HG02870 (cell line): ENCODE results near the gene PTPN14.
A peak's percentile ranks its signal among the peaks of the same experiment; 100 is the strongest.

Experiments
- ATAC-seq: cut with Tn5 transposase; IDR thresholded peaks from one replicate; pipeline ENCODE4 v1.9.1; 2021; ENCODE audit warnings: mild to moderate bottlenecking, moderate library complexity; ENCODE audit not compliant: unreplicated experiment

PTPN14 gene

DNA sequence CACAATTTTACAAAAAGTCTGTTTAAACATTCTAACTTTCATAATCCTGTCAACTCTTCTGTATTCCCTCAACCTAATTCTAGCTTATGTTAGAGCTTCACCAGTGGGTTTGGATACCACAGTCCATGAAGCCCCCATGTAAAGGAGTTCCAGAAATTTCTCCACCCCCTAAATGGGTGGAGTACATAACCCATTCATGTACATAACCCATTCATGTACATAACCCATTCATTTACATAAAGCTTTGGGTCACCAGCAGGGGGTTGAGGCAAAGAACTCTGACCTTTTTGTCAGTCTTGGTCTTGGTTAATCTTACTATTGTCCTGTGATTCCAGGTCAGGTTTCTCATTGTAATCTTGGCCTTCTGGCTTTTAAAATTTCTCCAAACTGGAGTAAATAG lies 208.9 kb downstream of the PTPN14 start:
- no peak for ATAC-seq

DNA sequence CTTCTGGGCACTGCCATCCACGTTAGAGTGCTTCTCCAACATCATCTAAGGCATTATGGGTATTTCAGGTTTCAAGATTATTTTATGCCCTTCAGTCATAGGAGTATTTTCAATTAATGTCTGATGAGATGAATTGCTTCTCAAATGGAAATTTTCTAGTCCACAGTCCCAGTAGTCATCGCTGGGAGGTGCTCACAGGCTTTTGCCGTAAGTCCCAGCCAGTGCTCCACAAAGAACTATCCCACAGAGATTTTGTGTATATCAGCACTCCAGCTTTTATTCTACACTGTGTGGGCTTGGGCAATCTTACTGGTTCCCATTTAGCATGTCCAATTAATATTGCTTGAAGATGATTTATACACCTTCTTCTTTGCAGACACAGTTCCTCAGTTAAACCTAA lies 209.5 kb downstream of the PTPN14 start:
- ATAC-seq: no peak

DNA sequence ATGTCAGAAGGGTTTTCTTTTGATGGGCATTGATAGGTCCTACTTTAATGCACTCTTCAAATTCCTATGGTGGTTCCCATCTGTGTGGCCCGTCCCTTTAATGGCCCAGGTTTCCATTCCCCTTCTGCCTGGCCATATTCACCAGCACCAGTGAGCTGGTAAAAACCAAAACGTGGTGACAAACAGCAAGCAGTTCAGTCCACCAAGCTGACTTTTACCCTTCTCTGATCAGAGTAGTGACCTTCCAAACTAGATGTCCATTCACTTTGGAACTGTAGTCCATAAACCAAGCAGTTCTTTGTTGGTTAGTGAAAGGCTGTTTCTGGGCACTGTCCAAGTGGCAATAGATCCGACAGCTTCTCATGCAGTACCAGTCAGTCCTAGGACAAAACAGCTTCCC lies 209.9 kb downstream of the PTPN14 start:
- ATAC-seq: no peak

DNA sequence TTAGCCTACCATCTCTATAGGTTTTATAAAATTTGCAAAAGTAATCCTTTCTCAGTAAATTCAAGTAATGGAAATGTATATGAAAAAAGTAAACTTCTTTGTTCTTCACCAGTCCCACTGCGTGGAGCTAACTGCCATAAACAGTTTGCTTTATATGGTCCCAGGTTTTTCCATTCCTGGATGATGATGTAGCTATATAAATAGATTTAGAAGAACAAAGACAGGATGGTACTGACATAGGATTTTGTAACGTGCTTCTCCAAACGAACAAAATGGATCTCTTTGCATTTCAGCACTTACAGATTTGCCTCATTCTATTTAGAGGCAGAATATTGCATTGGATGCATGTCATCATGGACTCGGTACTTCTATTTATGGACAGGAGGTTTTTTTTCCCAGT lies 213.2 kb downstream of the PTPN14 start:
- ATAC-seq: no peak

DNA sequence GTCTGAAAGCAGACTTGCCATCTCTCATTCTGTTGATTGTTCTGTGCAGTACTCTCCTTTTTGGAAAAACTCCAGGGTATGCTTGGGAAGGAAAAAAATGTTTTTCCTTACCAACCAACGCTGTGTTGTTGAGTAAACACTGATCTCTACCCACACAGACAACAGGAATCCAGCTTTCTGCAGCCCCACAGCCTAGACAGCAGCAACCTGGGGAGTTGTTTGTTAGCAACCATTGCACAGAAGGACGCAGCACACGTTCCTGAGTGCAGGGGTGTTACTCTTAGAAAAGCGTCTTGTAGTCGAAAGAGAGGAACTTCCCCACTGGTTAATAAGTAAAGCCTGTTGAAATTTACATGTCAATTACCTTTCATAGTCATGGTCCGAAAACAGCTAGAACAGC lies 213.9 kb downstream of the PTPN14 start:
- no peak for ATAC-seq

DNA sequence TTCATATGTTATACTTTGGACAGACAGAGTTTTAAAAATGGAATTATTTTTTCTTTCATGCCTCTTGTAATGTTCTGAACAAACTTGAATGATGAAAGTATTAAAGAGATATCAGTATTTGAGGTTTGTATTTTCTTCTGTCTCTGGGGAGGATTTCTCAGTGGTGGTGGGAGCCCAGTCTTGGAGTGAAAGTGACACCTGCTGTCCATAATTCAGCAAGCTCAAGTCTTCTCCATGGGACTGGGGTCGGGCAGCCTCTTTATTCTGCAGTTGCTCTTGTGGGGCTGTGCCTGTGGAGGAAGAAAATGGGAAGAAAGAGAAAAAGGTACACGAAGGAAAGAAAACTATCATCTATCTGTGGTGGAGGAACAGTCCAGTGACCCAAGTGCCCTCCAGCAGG lies 214.4 kb downstream of the PTPN14 start:
- no peak for ATAC-seq

DNA sequence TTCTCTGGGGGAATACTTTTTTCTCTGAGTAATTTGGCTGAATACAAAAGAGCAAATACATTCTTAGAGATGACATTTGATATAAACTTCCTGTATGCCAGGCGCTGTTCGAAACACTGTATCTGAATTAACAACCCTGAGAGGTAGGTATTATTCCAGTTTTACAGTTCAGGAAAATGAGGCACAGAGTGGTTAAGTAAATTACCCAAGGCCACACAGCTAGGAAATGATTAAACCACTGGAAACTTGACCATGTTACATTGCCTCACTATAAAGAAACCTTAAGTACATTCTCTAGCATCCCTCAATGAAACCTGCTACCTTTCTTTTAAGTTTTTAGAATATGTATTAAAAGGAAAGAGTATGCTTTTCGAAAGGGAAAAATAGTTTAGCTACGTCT lies 215.8 kb downstream of the PTPN14 start:
- no peak for ATAC-seq

DNA sequence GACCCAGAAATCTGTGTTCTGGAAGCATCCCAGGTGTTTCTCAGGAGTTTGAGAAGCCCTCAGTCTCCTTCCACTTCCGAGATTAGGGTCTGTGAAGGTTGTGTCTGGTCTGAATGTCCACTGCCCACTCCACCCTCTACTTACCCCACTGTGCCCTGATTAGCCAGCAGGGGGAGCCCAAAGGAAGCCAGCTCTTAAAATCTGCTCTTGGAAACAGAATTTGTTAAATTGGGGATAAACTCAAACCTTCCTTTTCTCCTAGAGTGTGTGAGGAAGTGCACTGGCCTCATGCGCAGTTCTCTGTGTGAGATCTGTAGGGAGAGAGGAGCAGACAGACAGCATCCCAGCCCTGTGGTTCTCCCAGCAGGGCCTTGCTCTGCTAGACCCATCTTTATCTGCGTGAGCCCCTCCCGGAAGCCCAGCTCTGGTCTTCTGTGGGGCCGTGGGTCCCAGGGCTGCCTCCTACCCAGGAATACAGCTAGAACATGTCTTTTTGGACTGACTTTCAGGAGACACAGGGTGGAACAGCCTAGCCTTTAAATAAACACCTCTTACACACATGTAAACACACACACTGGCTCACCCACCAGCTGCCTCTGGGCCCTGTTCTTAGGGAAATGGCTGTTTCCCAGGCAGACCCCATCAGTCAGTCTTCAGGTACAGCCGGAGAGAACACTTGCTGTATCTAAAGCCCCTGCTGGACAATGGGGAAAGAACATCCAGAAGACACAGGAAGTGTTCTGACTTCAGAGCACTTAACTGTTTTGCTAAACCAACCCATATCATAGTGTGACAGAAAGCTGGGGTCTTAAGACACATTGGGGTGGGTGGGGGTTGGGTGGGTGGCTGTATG lies 218.2 kb downstream of the PTPN14 start:
- no peak for ATAC-seq

DNA sequence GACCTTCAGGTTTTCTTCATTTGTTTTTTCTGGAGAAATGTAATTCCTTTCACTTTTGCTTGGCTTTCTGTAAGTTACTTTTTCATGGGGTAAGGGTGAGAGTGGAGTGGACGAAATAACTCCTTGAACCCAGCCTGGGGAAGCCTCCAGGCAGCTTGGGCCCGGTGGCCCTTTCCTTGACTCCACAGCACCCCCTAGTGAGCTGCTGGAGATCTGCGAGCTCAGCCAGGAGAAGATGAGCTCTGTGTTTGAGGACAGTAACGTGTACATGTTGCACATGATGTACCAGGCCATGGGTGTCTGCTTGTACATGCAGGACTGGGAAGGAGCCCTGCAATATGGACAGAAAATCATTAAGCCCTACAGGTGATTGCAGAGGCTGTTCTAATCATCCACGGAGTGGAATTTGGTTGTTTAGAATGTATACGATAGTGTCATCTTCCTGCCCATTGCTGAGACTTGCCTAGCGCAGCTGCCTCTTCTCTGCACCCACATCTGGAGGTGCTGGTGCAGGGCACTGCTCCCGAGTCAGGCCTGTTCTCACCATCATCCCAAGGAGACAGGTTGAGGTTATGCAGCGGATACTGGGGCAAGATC lies 219.5 kb downstream of the PTPN14 start:
- ATAC-seq: no peak

DNA sequence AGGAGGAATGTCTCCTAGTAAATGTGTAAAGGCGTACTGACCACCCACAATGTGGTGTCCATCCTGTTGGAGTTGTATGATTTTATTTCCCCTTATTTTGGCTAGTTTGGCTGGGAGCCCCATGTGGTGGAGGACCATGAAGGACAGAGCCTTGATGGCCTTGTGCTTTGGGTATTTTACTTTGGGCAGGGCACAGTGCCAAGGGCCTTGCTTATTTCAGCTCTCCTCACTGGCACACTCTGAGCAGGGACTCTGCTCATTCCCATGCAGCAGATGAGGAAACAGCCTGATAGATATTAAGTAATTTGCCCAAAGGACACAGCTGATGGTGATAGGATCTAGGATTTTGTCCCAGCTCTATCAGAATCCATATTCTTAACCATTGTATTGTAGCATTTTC lies 220.2 kb downstream of the PTPN14 start:
- no peak for ATAC-seq

DNA sequence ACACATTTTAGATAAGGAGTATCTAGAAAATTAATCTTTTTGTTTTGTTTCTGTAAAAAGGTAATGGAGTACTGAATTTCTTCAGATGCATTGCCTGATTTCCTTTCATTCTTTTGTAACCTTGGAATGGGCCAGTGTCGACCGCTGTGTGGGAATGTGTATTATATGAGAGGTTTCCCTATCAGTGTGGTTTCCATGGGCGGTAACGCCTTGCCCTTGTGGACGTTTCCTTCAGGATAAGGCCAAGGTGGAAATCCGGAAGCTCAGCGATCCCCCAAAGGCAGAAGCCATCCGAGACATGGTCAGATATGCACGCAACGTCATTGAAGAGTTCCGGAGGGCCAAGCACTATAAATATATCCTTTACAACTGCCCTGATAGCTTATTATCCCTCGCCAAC lies 220.7 kb downstream of the PTPN14 start:
- no peak for ATAC-seq

DNA sequence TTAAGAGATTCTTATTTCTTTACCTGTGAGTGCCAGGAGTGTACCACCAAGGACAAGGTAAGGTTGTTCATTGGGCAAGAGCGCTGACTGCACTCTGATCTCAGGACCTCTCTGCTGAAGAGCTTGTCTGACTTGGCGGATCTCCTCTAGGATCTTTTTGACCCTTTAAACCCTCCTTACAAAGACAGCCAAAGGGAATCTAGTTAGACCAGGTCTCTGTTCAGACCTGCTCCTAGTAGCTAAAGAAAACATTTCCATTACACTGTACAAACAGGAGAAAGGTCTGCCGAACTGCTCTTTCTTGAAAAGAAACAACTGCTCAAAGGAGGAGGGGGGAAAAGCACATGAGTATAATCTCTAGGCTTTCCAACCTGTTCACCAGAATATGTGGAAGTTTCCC lies 221.2 kb downstream of the PTPN14 start:
- no peak for ATAC-seq

DNA sequence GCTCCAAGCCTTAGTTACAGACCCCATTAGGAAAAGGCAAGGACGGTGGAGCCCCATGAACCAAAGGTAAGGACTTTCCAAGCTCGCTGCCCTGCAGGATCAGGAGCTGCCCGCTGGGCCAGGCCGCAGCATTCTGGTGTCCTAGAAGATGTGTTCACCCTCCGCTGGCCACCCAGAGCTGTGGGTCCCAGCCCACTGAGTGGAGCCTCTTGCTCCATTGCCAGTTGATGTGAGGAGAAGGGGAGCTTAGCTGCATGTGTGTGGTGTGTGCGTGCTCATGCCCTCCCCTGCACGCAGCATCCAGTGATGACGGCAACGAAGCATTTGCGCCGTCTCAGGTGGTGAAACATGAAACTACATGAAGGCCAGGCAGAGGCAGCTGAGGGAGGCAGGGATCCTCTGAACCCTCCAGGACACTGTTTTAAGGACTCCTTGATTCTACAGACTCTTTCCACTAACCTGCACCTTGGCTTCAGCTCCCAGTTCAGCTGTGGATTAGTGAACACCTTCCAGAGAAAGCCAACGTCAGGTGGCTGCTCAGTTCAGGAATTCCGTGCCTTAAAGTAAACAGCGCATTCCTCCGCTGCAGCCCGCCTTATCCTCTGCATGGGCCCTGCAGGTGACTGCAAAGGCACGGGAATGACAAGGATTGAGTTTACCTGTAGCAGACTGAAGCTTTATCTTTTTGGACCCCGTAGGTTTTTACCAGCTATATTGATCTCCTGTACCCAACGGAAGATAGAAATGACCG lies 221.8 kb downstream of the PTPN14 start:
- no peak for ATAC-seq

DNA sequence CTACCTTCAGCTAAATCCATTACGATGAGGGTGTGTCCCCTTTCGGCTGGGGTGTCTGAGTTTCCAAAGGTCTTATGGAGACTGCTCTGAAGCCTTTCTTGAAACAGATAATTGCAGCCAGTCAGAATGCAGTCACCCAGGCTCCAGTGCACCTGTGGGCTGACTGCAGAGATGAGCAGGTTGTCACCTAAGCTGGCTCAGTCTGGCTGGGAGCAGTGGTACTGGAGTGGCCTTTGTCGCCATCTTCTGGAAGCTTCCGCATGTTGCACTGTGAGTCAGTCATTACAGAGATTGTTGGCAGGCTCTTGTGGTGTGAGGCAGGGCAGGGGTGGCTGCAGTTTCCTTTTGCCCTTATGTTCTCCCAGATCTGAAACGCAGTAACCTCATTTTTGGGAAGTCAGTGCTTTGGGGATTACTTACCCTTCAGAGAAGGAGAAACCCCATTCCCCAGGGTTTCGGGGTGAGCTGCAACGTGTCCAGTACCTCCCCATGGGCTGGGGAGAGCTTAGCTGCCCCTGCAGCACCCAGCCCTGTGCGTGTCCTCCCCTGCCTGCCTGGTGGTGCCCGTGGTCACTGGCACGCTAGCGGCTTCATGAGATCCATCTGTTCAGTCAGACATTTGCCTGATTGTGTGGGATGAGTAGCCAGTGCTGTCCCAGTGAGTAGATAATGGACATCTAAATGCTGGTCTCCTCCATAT lies 222.5 kb downstream of the PTPN14 start:
- ATAC-seq: peak; percentile 88

DNA sequence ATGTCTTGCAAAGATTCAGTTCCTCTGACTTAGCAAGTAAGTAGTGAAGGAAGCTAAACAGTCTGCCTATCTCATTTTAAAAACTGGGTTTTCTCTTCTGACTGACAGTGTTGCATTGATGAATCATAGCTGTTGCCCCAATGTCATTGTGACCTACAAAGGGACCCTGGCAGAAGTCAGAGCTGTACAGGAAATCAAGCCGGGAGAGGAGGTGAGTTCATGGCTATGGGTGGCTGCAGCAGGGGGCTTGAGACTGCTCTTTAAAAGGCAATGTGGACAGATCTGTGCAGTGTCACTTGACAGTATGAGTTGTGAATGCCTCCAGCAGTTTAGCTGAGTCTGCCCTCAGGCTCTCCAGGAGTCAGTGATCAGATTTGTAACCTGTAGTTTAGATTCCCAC lies 223.9 kb downstream of the PTPN14 start:
- ATAC-seq: no peak

DNA sequence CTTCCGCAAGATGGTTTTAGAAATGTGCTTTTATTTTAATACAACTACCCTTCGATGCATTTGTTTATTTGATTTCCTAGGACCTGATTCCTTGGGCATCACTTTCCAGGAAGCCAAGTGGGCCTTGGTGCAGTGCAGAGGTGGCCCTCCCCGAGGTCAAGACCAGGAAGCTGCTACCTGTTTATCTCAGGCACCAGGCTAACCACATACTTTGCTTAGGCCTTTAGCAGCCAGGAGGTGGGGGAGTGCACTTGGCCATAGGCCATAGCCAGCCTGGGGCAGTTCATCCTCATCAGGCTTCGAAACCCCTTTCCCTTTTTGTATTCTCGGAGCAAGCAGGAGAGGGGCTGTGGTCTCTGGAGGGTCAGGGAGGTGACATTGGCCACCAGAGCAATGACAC lies 225.0 kb downstream of the PTPN14 start:
- ATAC-seq: no peak

DNA sequence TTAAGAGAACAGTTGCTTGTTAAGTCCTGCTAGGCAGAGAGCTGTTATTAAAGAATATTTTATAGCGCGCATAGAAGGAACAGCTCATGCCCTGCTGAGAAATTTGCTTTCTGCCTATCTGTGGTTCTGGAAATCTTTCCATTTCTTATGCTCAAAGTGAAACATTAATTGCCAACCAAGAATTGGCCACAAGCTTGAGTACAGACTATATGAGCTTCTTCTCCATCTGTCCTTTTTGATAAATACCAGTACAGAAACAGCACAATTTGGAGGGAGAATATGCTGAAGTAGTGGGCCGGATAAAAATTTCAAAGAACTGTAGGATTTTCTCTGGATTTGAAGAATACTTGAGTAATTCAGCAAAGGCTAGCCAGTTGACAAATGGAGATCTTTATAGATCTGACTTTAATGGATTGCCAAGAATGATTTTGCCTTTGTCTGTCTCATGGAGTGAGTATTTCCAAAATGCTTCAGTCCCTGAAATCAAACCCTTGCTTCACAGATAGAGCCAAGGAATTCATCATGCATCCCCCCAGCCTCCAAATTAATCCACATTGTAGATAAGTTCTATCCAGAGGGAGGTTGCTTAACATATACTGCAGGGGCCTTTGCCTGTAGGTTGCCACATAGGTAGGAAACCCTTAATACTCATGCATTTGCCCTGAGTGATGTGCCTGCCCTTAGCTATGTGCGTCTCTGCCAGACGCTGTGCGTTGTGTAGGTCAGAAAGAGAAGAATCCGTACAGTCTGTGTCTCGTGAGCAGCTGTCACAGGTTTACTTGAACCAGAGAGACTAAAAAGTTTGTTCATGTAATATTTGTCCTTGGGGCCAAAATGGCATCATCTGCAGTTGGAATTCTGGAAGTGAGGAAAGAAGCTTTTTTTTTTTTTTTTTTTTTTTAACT lies 226.3 kb downstream of the PTPN14 start:
- ATAC-seq: no peak

DNA sequence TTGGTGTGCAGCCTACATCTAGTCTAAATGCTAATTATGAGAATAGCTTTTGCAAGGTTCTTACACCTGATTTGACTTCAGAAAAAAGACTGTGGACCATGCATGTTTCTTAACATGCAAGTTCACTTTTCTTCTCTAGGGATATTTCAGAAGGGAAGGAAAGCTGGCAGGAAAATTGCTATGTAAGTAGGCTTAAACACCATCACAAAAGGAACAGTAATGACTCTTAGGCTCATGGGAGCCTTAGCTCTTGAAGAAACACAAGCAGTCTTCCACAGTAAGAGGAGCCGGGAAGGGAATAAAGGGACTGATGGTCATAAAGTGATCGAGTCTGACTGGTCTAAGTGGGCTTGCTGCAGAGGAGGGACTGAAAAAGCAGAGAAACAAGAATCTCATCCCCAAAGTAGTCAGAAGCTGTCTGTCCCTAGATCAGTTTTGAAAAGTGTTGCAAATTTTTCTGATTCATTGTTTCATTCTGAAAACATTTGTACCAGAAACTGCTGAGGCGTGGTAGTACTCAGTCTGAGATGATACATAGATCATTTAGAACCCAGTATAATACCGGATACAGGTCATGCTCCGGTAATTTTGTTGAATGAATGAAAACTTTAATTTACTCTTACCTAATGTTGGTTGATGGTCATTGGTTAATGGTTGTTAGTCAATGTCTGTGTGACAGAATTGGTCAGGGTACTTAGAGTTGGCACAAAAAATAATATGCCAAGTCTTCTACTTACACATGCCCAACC lies 229.5 kb downstream of the PTPN14 start:
- ATAC-seq: peak; percentile 85

DNA sequence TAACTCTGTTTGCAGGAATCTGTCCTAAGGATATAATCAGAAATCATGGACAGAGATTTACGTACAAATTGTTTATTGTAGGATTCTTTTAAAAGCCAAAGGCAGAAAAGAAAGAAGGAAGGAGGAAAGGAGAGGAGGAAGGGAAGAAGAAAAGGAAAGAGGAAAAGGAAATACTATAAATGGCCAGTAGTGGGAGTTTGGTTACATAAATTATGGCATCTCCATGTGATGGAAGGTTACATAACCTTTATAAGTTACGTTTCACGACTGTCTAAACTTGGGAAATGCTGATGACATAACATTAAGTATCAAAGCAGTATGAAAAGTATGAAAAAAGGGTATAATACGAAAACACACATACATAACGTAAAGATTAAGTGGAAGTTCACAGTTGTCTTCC lies 231.5 kb downstream of the PTPN14 start:
- no peak for ATAC-seq
